CD4-positive, alpha-beta memory T cell (primary cell): ENCODE measurements around the gene ADGRV1. TPM values are rescaled to one million over a fixed set of nuclear protein-coding genes. Genes with fewer than 3 reads are reported as not detected.
"Not testable (repeated sequence)": the region's sequence is repeated elsewhere in the genome, so short reads cannot be mapped to it uniquely, and the experiment has no call there.

Experiments used
- CTCF ChIA-PET: fragments of 350-600 bp; sonication (Branson Sonifier 250); formaldehyde crosslinking; loops from one replicate; lab custom pipeline; 2021; ENCODE audit warnings: inconsistent platforms; ENCODE audit not compliant: partially characterized antibody; lab: Charles Lee
- POLR2A ChIA-PET: fragments of 350-600 bp; sonication (Branson Sonifier 250); formaldehyde crosslinking; loops from one replicate; lab custom pipeline; 2021; ENCODE audit not compliant: partially characterized antibody; lab: Charles Lee
- DNase-seq, 5 donors: peaks; one replicate each; pipeline versions ENCODE4 v3.0.0 to v3.0.0-alpha.2; 2020 to 2022; ENCODE audit warnings: mixed read lengths in 1 of 5
- H3K27ac ChIP-seq: one replicate; pipeline ENCODE4 v1.7.0; 2013; ENCODE audit warnings: low read depth, low read length
- H3K27me3 ChIP-seq: 2 replicates; pipeline ENCODE4 v1.7.0; 2013; ENCODE audit warnings: mild to moderate bottlenecking, low read length, moderate library complexity; ENCODE audit not compliant: insufficient read depth
- H3K36me3 ChIP-seq: 2 replicates; pipeline ENCODE4 v1.7.0; 2013; ENCODE audit warnings: mild to moderate bottlenecking, low read length, moderate library complexity; ENCODE audit not compliant: insufficient read depth
- H3K4me1 ChIP-seq: 2 replicates; pipeline ENCODE4 v1.7.0; 2013; ENCODE audit warnings: mild to moderate bottlenecking, low read length, moderate library complexity; ENCODE audit not compliant: insufficient read depth
- H3K4me3 ChIP-seq, 2 donors: one replicate each; pipeline ENCODE4 v1.7.0; 2013; ENCODE audit warnings: low read length in 2 of 2, mild to moderate bottlenecking in 1 of 2
- H3K9me3 ChIP-seq, 2 donors: one replicate each; pipeline ENCODE4 v1.7.0; 2013; ENCODE audit warnings: low read length in 2 of 2, control low read depth in 1 of 2; ENCODE audit not compliant: control insufficient read depth in 1 of 2
- H3K27ac Mint-ChIP-seq, 7 donors: one replicate each; pipeline ENCODE4 v1.8.0; 2020 to 2021; ENCODE audit warnings: mixed read lengths in 7 of 7, mild to moderate bottlenecking in 6 of 7, inconsistent platforms in 3 of 7, moderate library complexity in 3 of 7
- H3K27me3 Mint-ChIP-seq, 2 donors: one replicate each; pipeline ENCODE4 v1.8.0; 2020 to 2021; ENCODE audit warnings: mixed read lengths in 2 of 2
- H3K36me3 Mint-ChIP-seq, 2 donors: one replicate each; pipeline ENCODE4 v1.8.0; 2020 to 2021; ENCODE audit warnings: mixed read lengths in 2 of 2, inconsistent platforms in 1 of 2, mild to moderate bottlenecking in 1 of 2
- H3K4me1 Mint-ChIP-seq, 4 donors: one replicate each; pipeline ENCODE4 v1.8.0; 2020 to 2021; ENCODE audit warnings: mixed read lengths in 4 of 4, mild to moderate bottlenecking in 1 of 4
- H3K4me3 Mint-ChIP-seq, 8 donors: one replicate each; pipeline ENCODE4 v1.8.0; 2020 to 2021; ENCODE audit warnings: mixed read lengths in 8 of 8, mild to moderate bottlenecking in 7 of 8, moderate library complexity in 6 of 8, inconsistent platforms in 3 of 8
- H3K9me3 Mint-ChIP-seq, 8 donors: one replicate each; pipeline ENCODE4 v1.8.0; 2020 to 2021; ENCODE audit warnings: mixed read lengths in 8 of 8, mild to moderate bottlenecking in 5 of 8, inconsistent platforms in 3 of 8, moderate library complexity in 1 of 8
- intact Hi-C: fragments of 100-400 bp; cut with micrococcal nuclease; formaldehyde crosslinking; loops from one replicate; pipeline ENCODE4 v1.15.1; 2023
- polyA plus RNA-seq, 2 donors: library from polyadenylated mRNA; unstranded; fragments of 300-500 nt; fragmentation: Illumina TruSeq; gene quantifications; one replicate each; pipeline ENCODE4 v1.2.3, GENCODE V29; 2021
- total RNA-seq, 2 experiments: library from RNA; stranded (reverse); gene quantifications; one replicate each; pipeline ENCODE4 v1.2.3, GENCODE V29; 2021

ADGRV1 gene
- total and polyA plus RNA-seq, 4 experiments from 2014 or later, result 0.09 to 0.22 TPM; not detected in 2

- H3K4me3 Mint-ChIP-seq, result no peak overlapping the region
- Histone ChIP-seq H3K4me3 (no peak overlapping the region), H3K27me3 (no peaks in the 10 kb centered on the region), H3K36me3 (no peaks in the 10 kb centered on the region), H3K27ac (no peak overlapping the region), H3K4me1 (no peaks in the 10 kb centered on the region), H3K9me3 (no peaks in the 10 kb centered on the region)
- intact Hi-C loops, result no loop called here
- H3K27me3 Mint-ChIP-seq, result no peaks in the 10 kb centered on the region
- CTCF ChIA-PET, result no interaction called here
- H3K27ac Mint-ChIP-seq, result no peak overlapping the region
- H3K36me3 Mint-ChIP-seq, result no peaks in the 10 kb centered on the region
- H3K9me3 Mint-ChIP-seq, result peaks cover 0 to 1% (median 0%) of the 10 kb centered on the region in 8 donors
- DNase-seq, result no peak
- POLR2A ChIA-PET, result no interaction called here
- H3K4me1 Mint-ChIP-seq, result no peaks in the 10 kb centered on the region
These were observed 489.5 kb downstream of the ADGRV1 start for GRCh38 chr5:91048073-91048472.

GRCh38 chr5:91049112-91049511 lies 490.5 kb downstream of the ADGRV1 start:
- POLR2A ChIA-PET, result no interaction called here
- Histone ChIP-seq H3K27ac (no peak overlapping the region), H3K4me1 (no peaks in the 10 kb centered on the region), H3K4me3 (no peak overlapping the region), H3K36me3 (no peaks in the 10 kb centered on the region), H3K9me3 (no peaks in the 10 kb centered on the region), H3K27me3 (no peaks in the 10 kb centered on the region)
- peaks cover 0 to 4% of the 10 kb centered on the region in 2 donors for H3K27me3 Mint-ChIP-seq
- no peak for DNase-seq
- no peak overlapping the region for H3K4me3 Mint-ChIP-seq
- intact Hi-C loops, result no loop called here
- no peaks in the 10 kb centered on the region for H3K4me1 Mint-ChIP-seq
- H3K36me3 Mint-ChIP-seq, result no peaks in the 10 kb centered on the region
- H3K9me3 Mint-ChIP-seq, result peaks cover 0 to 1% (median 0%) of the 10 kb centered on the region in 8 donors
- CTCF ChIA-PET, result no interaction called here
- no peak overlapping the region for H3K27ac Mint-ChIP-seq

GRCh38 chr5:91049800-91050199 lies 491.2 kb downstream of the ADGRV1 start:
- no peaks in the 10 kb centered on the region for H3K9me3 ChIP-seq
- no peak for DNase-seq
- no peaks in the 10 kb centered on the region for H3K36me3 ChIP-seq
- ChIA-PET POLR2A (no interaction called here), CTCF (no interaction called here)
- no peaks in the 10 kb centered on the region for H3K4me1 ChIP-seq
- H3K27me3 ChIP-seq, result no peaks in the 10 kb centered on the region
- Mint-ChIP-seq H3K4me1 (no peaks in the 10 kb centered on the region), H3K4me3 (no peak overlapping the region), H3K27me3 (peaks cover 0 to 4% of the 10 kb centered on the region in 2 donors), H3K36me3 (no peaks in the 10 kb centered on the region), H3K9me3 (peaks cover 0 to under 1% (median 0%) of the 10 kb centered on the region in 8 donors), H3K27ac (no peak overlapping the region)
- no peak overlapping the region for H3K27ac ChIP-seq
- no peak overlapping the region for H3K4me3 ChIP-seq
- intact Hi-C loops, result no loop called here

- H3K36me3 ChIP-seq, H3K9me3 Mint-ChIP-seq, CTCF ChIA-PET, H3K27ac ChIP-seq, DNase-seq, intact Hi-C loops, H3K9me3 ChIP-seq, H3K27me3 Mint-ChIP-seq, H3K36me3 Mint-ChIP-seq, H3K27me3 ChIP-seq, H3K4me1 Mint-ChIP-seq, H3K4me3 Mint-ChIP-seq, POLR2A ChIA-PET, H3K27ac Mint-ChIP-seq, H3K4me3 ChIP-seq, H3K4me1 ChIP-seq: not testable (repeated sequence)
These were observed 493.8 kb downstream of the ADGRV1 start for GRCh38 chr5:91052411-91052810.

GRCh38 chr5:91052977-91053740 lies 494.6 kb downstream of the ADGRV1 start:
- Histone ChIP-seq H3K36me3 (no peaks in the 10 kb centered on the region), H3K27me3 (no peaks in the 10 kb centered on the region), H3K9me3 (no peaks in the 10 kb centered on the region), H3K27ac (no peak overlapping the region), H3K4me3 (no peak overlapping the region), H3K4me1 (no peaks in the 10 kb centered on the region)
- no peaks in the 10 kb centered on the region for H3K36me3 Mint-ChIP-seq
- intact Hi-C loops, result no loop called here
- no peaks in the 10 kb centered on the region for H3K9me3 Mint-ChIP-seq
- CTCF ChIA-PET, result no interaction called here
- no peaks in the 10 kb centered on the region for H3K4me1 Mint-ChIP-seq
- H3K4me3 Mint-ChIP-seq, result no peak overlapping the region
- H3K27me3 Mint-ChIP-seq, result peaks cover 0 to 6% of the 10 kb centered on the region in 2 donors
- no peak for DNase-seq
- POLR2A ChIA-PET, result no interaction called here
- H3K27ac Mint-ChIP-seq, result no peak overlapping the region

GRCh38 chr5:91053741-91054025 lies 495.1 kb downstream of the ADGRV1 start:
- Histone ChIP-seq H3K27me3 (no peaks in the 10 kb centered on the region), H3K36me3 (no peaks in the 10 kb centered on the region), H3K4me3 (no peak overlapping the region), H3K9me3 (no peaks in the 10 kb centered on the region), H3K27ac (no peak overlapping the region), H3K4me1 (no peaks in the 10 kb centered on the region)
- Mint-ChIP-seq H3K27me3 (peaks cover 0 to 6% of the 10 kb centered on the region in 2 donors), H3K9me3 (no peaks in the 10 kb centered on the region), H3K27ac (no peak overlapping the region), H3K36me3 (no peaks in the 10 kb centered on the region), H3K4me1 (no peaks in the 10 kb centered on the region), H3K4me3 (no peak overlapping the region)
- ChIA-PET POLR2A (no interaction called here), CTCF (no interaction called here)
- intact Hi-C loops, result no loop called here
- no peak for DNase-seq

GRCh38 chr5:91058155-91058554 lies 499.6 kb downstream of the ADGRV1 start:
- H3K27me3 Mint-ChIP-seq, result peaks cover 1 to 9% of the 10 kb centered on the region in 2 donors
- Histone ChIP-seq H3K4me1 (no peaks in the 10 kb centered on the region), H3K4me3 (no peak overlapping the region), H3K27me3 (no peaks in the 10 kb centered on the region), H3K36me3 (no peaks in the 10 kb centered on the region), H3K27ac (no peak overlapping the region), H3K9me3 (no peaks in the 10 kb centered on the region)
- peaks cover 0 to 5% (median 4%) of the 10 kb centered on the region in 4 donors for H3K4me1 Mint-ChIP-seq
- no peaks in the 10 kb centered on the region for H3K9me3 Mint-ChIP-seq
- H3K36me3 Mint-ChIP-seq, result no peaks in the 10 kb centered on the region
- H3K4me3 Mint-ChIP-seq, result no peak overlapping the region
- ChIA-PET CTCF (no interaction called here), POLR2A (no interaction called here)
- no peak for DNase-seq
- intact Hi-C loops, result no loop called here
- H3K27ac Mint-ChIP-seq, result no peak overlapping the region
